ENCODE results near the gene SNX25.

SNX25 gene

GRCh38 chr4:185248393-185249039 lies 39.1 kb downstream of the SNX25 start:
- Histone ChIP-seq H3K79me2 (ENCODE audit: control insufficient read depth, low read length) (peaks cover 56% of the 10 kb centered on the region), H3K4me2 (ENCODE audit: low read length) (no peak overlapping the region)

GRCh38 chr4:185249105-185249504 lies 39.7 kb downstream of the SNX25 start:
- Histone ChIP-seq H3K9me3 (ENCODE audit: control insufficient read depth, insufficient read depth, low read length) (no peaks in the 10 kb centered on the region), H3K9me2 (replicated peaks; ENCODE audit: control insufficient read depth, low read length) (no peaks in the 10 kb centered on the region), H3F3A (ENCODE audit: control insufficient read depth, insufficient read depth) (no peaks in the 10 kb centered on the region), H3K36me3 (ENCODE audit: control insufficient read depth, low read length) (peaks cover 44% of the 10 kb centered on the region), H3K4me3 (ENCODE audit: low read length) (no peak overlapping the region), H3K27ac (ENCODE audit: low read depth, low read length) (no peak overlapping the region), H3K4me1 (ENCODE audit: control insufficient read depth, low read length) (peaks cover 6% of the 10 kb centered on the region; the same call in 1 of the 2 replicates), H3K4me2 (ENCODE audit: low read length) (no peak overlapping the region), H3K27me3 (ENCODE audit: control insufficient read depth, low read length) (no peaks in the 10 kb centered on the region), H4K20me1 (ENCODE audit: control insufficient read depth, insufficient read depth, low read depth, low read length) (no peaks in the 10 kb centered on the region; the same call in 1 of the 2 replicates), H3K79me2 (ENCODE audit: control insufficient read depth, low read length) (peaks cover 55% of the 10 kb centered on the region)
- TF ChIP-seq EZH2phosphoT487 (IDR thresholded peaks at IDR 0.05; ENCODE audit: borderline replicate concordance, low read length) (no peak), CTCF (IDR thresholded peaks at IDR 0.05; ENCODE audit: low read depth, low read length, poor library complexity, severe bottlenecking) (no peak)

More at GRCh38 chr4:185248393-185249039, 39.1 kb downstream of the SNX25 start:
- TF ChIP-seq EZH2phosphoT487 (IDR thresholded peaks at IDR 0.05; ENCODE audit: borderline replicate concordance, low read length) (no peak), CTCF (IDR thresholded peaks at IDR 0.05; ENCODE audit: low read depth, low read length, poor library complexity, severe bottlenecking) (no peak)
- Histone ChIP-seq H3F3A (ENCODE audit: control insufficient read depth, insufficient read depth) (no peaks in the 10 kb centered on the region), H3K4me1 (ENCODE audit: control insufficient read depth, low read length) (peaks cover 6% of the 10 kb centered on the region; the same call in 1 of the 2 replicates), H4K20me1 (ENCODE audit: control insufficient read depth, insufficient read depth, low read depth, low read length) (no peaks in the 10 kb centered on the region; the same call in 1 of the 2 replicates), H3K27me3 (ENCODE audit: control insufficient read depth, low read length) (no peaks in the 10 kb centered on the region), H3K27ac (ENCODE audit: low read depth, low read length) (no peak overlapping the region), H3K36me3 (ENCODE audit: control insufficient read depth, low read length) (peaks cover 40% of the 10 kb centered on the region), H3K9me3 (ENCODE audit: control insufficient read depth, insufficient read depth, low read length) (no peaks in the 10 kb centered on the region), H3K4me3 (ENCODE audit: low read length) (no peak overlapping the region), H3K9me2 (replicated peaks; ENCODE audit: control insufficient read depth, low read length) (no peaks in the 10 kb centered on the region)

- H3K36me3 ChIP-seq (ENCODE audit: control insufficient read depth, low read length) = peaks cover 41% of the 10 kb centered on the region
- no peak overlapping the region for H3K4me3 ChIP-seq (ENCODE audit: low read length)
- no peak for TF ChIP-seq EZH2phosphoT487 (IDR thresholded peaks at IDR 0.05; ENCODE audit: borderline replicate concordance, low read length)
- TF ChIP-seq CTCF (IDR thresholded peaks at IDR 0.05; ENCODE audit: low read depth, low read length, poor library complexity, severe bottlenecking) = no peak
- H3K9me3 ChIP-seq (ENCODE audit: control insufficient read depth, insufficient read depth, low read length) = no peaks in the 10 kb centered on the region
- H3K27me3 ChIP-seq (ENCODE audit: control insufficient read depth, low read length) = no peaks in the 10 kb centered on the region
- no peaks in the 10 kb centered on the region for H3F3A ChIP-seq (ENCODE audit: control insufficient read depth, insufficient read depth)
- no peaks in the 10 kb centered on the region for H4K20me1 ChIP-seq (ENCODE audit: control insufficient read depth, insufficient read depth, low read depth, low read length)
- H3K4me1 ChIP-seq (ENCODE audit: control insufficient read depth, low read length) = peaks cover 31% of the 10 kb centered on the region
- H3K79me2 ChIP-seq (ENCODE audit: control insufficient read depth, low read length) = peaks cover 38% of the 10 kb centered on the region
- H3K9me2 ChIP-seq (replicated peaks; ENCODE audit: control insufficient read depth, low read length) = no peaks in the 10 kb centered on the region
- no peak overlapping the region for H3K4me2 ChIP-seq (ENCODE audit: low read length)
- H3K27ac ChIP-seq (ENCODE audit: low read depth, low read length) = no peak overlapping the region
Measured at GRCh38 chr4:185254434-185254833, 45.0 kb downstream of the SNX25 start.
